Endothelial cell of umbilical vein (primary cell): ENCODE data around the gene EIF2B5. TPM values are rescaled to one million over a fixed set of nuclear protein-coding genes. Genes with fewer than 3 reads are reported as not detected.

Source experiments
- BruUV-seq: library from RNA; stranded (reverse); fragments of 400-500 nt; replicated peaks from 2 replicates; lab custom pipeline; 2021; lab: Mats Ljungman, UMichigan
- CTCF ChIA-PET: fragments of 300-600, 350-600 bp; sonication (Branson Sonifier 250); formaldehyde crosslinking; loops from one replicate; lab custom pipeline; 2021; ENCODE audit warnings: antibody characterized with exemption, inconsistent platforms; lab: Charles Lee
- POLR2A ChIA-PET: fragments of 300-600, 350-600 bp; sonication (Branson Sonifier 250); formaldehyde crosslinking; loops from one replicate; lab custom pipeline; 2021; ENCODE audit warnings: antibody characterized with exemption, inconsistent platforms; lab: Charles Lee
- DNase-seq: peaks from one replicate; pipeline ENCODE4 v3.0.0-alpha.2; 2011; ENCODE audit warnings: low read depth, low spot score
- FAIRE-seq: peaks from 2 replicates; lab custom pipeline; 2011; peaks lifted over from hg19 to GRCh38; lab: Jason Lieb, UNC
- H2AFZ ChIP-seq: 2 replicates; pipeline ENCODE4 v1.6.0; 2012; ENCODE audit warnings: low read depth, low read length, control low read depth, inconsistent platforms
- H3K27ac ChIP-seq: 2 replicates; pipeline ENCODE4 v1.5.1; 2011; ENCODE audit warnings: low read depth, mild to moderate bottlenecking, control low read depth, low read length, moderate library complexity; ENCODE audit not compliant: insufficient read depth
- H3K27me3 ChIP-seq, 2 experiments: 2 replicates each; pipeline versions ENCODE4 v1.6.0 to v1.6.1; 2011; ENCODE audit warnings: low read length in 2 of 2, mixed read lengths in 1 of 2; ENCODE audit not compliant: control insufficient read depth in 2 of 2, insufficient read depth in 2 of 2
- H3K36me3 ChIP-seq, 2 experiments: 2 replicates in 1 of 2; 3 replicates in 1 of 2; pipeline ENCODE4 v1.5.1; 2011; ENCODE audit warnings: low read length in 2 of 2, mild to moderate bottlenecking in 1 of 2, moderate library complexity in 1 of 2; ENCODE audit not compliant: control insufficient read depth in 2 of 2, insufficient read depth in 2 of 2; ENCODE audit errors: extremely low read depth in 1 of 2
- H3K4me1 ChIP-seq: 3 replicates; pipeline ENCODE4 v1.5.1; 2011; ENCODE audit warnings: mild to moderate bottlenecking, low read length; ENCODE audit not compliant: control insufficient read depth, insufficient read depth; ENCODE audit errors: extremely low read depth
- H3K4me2 ChIP-seq: 2 replicates; pipeline ENCODE4 v1.6.1; 2011; ENCODE audit warnings: low read length, control low read depth, mixed read lengths; ENCODE audit not compliant: insufficient read depth
- H3K4me3 ChIP-seq, 3 experiments: fragments of 200-600 bp in 1 of 3; sonication (generic), shearing (Covaris generic) in 1 of 3; replicated peaks in 1 of 3; 2 replicates each; pipeline ENCODE4 v1.5.1; 2011 to 2016; ENCODE audit warnings: control low read depth in 3 of 3, low read length in 3 of 3, mild to moderate bottlenecking in 2 of 3, inconsistent platforms in 1 of 3, low read depth in 1 of 3, moderate library complexity in 1 of 3; ENCODE audit not compliant: insufficient read depth in 1 of 3
- H3K79me2 ChIP-seq: 2 replicates; pipeline ENCODE4 v1.6.0; 2012; ENCODE audit warnings: low read length, inconsistent platforms; ENCODE audit not compliant: control insufficient read depth, insufficient read depth
- H3K9ac ChIP-seq: replicated peaks from 2 replicates; pipeline ENCODE3; 2011; ENCODE audit warnings: low read length, control low read depth; ENCODE audit not compliant: insufficient read depth; ENCODE audit errors: extremely low read depth
- H3K9me1 ChIP-seq: replicated peaks from 3 replicates; pipeline ENCODE4 v1.6.0; 2011; ENCODE audit warnings: mild to moderate bottlenecking, low read length; ENCODE audit not compliant: control insufficient read depth, insufficient read depth; ENCODE audit errors: extremely low read depth
- H3K9me3 ChIP-seq: replicated peaks from 2 replicates; pipeline ENCODE4 v1.5.1; 2012; ENCODE audit warnings: low read length, inconsistent platforms; ENCODE audit not compliant: control insufficient read depth, insufficient read depth
- H4K20me1 ChIP-seq: replicated peaks from 2 replicates; pipeline ENCODE3; 2011; ENCODE audit warnings: mild to moderate bottlenecking, low read length; ENCODE audit not compliant: control insufficient read depth, insufficient read depth; ENCODE audit errors: extremely low read depth
- EZH2 ChIP-seq: IDR thresholded peaks from 2 replicates; pipeline ENCODE4 v1.6.1; 2012; ENCODE audit warnings: borderline replicate concordance, low read depth, mild to moderate bottlenecking, moderate library complexity, low read length, inconsistent platforms; ENCODE audit not compliant: severe bottlenecking
- FOS ChIP-seq: IDR thresholded peaks from 2 replicates; pipeline ENCODE4 v1.6.1; 2011; ENCODE audit warnings: mild to moderate bottlenecking, low read length, moderate library complexity, borderline replicate concordance; ENCODE audit not compliant: insufficient read depth
- GATA2 ChIP-seq: IDR thresholded peaks from 2 replicates; pipeline ENCODE4 v1.7.0; 2011; ENCODE audit warnings: low read depth, mild to moderate bottlenecking, moderate library complexity, mixed read lengths, low read length; ENCODE audit not compliant: insufficient read length, insufficient read depth
- JUN ChIP-seq: IDR thresholded peaks from 2 replicates; pipeline ENCODE4 v1.6.1; 2011; ENCODE audit warnings: borderline replicate concordance, low read depth; ENCODE audit not compliant: insufficient read length, insufficient read depth
- MYC ChIP-seq: IDR thresholded peaks from one replicate; pipeline ENCODE4 v1.6.1; 2011; ENCODE audit warnings: mild to moderate bottlenecking, low read depth, low read length
- POLR2A ChIP-seq: IDR thresholded peaks from 2 replicates; pipeline ENCODE4 v1.6.1; 2012; ENCODE audit warnings: low read depth, mild to moderate bottlenecking, control low read depth, low read length
- POLR2AphosphoS5 ChIP-seq: IDR thresholded peaks from 2 replicates; pipeline ENCODE4 v1.6.1; 2012; ENCODE audit warnings: low read depth, mild to moderate bottlenecking, control low read depth, low read length, moderate library complexity; ENCODE audit not compliant: insufficient read depth
- dilution Hi-C: fragments of 300-500 bp; cut with MboI; formaldehyde crosslinking; loops from one replicate; pipeline ENCODE4 v1.15.0; 2019; ENCODE audit warnings: low sequenced_read_pairs; ENCODE audit not compliant: extremely low pct_ligation_motif_present
- intact Hi-C: fragments of 100-400 bp; cut with micrococcal nuclease; formaldehyde crosslinking; loops from one replicate; pipeline ENCODE4 v1.10.0; 2022
- polyA plus RNA-seq, 4 experiments: library from polyadenylated mRNA; depleted of rRNA in 3 of 4; stranded (reverse) in 3 of 4; unstranded in 1 of 4; fragments of >200 nt; gene quantifications; 2 replicates each; pipeline versions ENCODE4 v1.2.1 to v1.2.3, GENCODE V29; 2011 to 2012; ENCODE audit warnings: missing spikeins in 1 of 4
- total RNA-seq: library from RNA; stranded (reverse); gene quantifications from 2 replicates; pipeline ENCODE4 v1.2.3, GENCODE V29; 2021
- TF ChIP-seq, protein P1 (sequence below), 2 donors: IDR thresholded peaks; 1 replicate in 1 of 2; 2 replicates in 1 of 2; pipeline ENCODE4 v1.5.1; 2011; ENCODE audit warnings: low read length in 2 of 2, mild to moderate bottlenecking in 2 of 2, moderate library complexity in 2 of 2, control low read depth in 1 of 2, inconsistent platforms in 1 of 2, low read depth in 1 of 2; ENCODE audit not compliant: insufficient read depth in 1 of 2; ENCODE audit errors: extremely low read depth in 1 of 2
- TF ChIP-seq, protein P2 (sequence below): IDR thresholded peaks from 2 replicates; pipeline ENCODE4 v1.6.1; 2011; ENCODE audit not compliant: insufficient read depth, insufficient read length

EIF2B5 gene
- total and polyA plus RNA-seq, 2 donors (not counting 3 experiments of a cell fraction or from before 2014, with no cell fraction given) = 42.7 to 44.7 TPM

DNA sequence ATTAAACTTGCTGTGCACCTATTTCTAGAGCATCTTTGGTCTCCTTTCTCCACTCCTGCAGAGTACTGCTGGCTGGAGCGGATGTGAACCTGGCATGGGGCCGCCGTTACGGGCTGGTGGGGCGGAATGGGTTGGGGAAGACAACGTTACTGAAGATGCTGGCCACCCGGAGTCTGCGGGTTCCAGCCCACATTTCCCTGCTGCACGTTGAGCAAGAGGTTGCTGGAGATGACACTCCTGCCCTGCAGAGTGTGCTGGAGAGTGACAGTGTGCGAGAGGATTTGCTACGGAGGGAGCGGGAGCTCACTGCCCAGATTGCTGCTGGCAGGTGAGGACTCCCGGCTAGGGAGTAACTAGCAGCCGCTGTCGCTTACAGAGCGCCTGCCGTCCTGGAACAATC lies 52.9 kb downstream of the EIF2B5 start:
- H3K27ac ChIP-seq = no peak overlapping the region
- H3K27me3 ChIP-seq = no peaks in the 10 kb centered on the region
- H3K9me3 ChIP-seq = no peaks in the 10 kb centered on the region
- H3K9me1 ChIP-seq = no peaks in the 10 kb centered on the region
- peaks cover 16 to 43% of the 10 kb centered on the region in 2 experiments for H3K36me3 ChIP-seq
- peaks cover 14% of the 10 kb centered on the region for H3K4me1 ChIP-seq
- intact Hi-C loops = loop anchor here (5.0 kb wide), 1 partner anchor 39 kb away; the partner anchor contains the start of gene VWA5B2
- no peak overlapping the region for H3K4me2 ChIP-seq
- no peak overlapping the region for H3K9ac ChIP-seq
- dilution Hi-C loops = no loop called here
- DNase-seq = no peak
- H3K4me3 ChIP-seq = no peak overlapping the region
- POLR2A ChIA-PET = no interaction called here
- peaks cover 25% of the 10 kb centered on the region for H3K79me2 ChIP-seq
- FAIRE-seq = no peak
- H4K20me1 ChIP-seq = no peaks in the 10 kb centered on the region
- no TSS peak for BruUV-seq
- H2AFZ ChIP-seq = no peak overlapping the region
- TF ChIP-seq GATA2 (no peak), JUN (no peak), POLR2A (no peak), FOS (no peak), POLR2AphosphoS5 (no peak), MYC (no peak), EZH2 (no peak)
- TF ChIP-seq, protein P1, sequence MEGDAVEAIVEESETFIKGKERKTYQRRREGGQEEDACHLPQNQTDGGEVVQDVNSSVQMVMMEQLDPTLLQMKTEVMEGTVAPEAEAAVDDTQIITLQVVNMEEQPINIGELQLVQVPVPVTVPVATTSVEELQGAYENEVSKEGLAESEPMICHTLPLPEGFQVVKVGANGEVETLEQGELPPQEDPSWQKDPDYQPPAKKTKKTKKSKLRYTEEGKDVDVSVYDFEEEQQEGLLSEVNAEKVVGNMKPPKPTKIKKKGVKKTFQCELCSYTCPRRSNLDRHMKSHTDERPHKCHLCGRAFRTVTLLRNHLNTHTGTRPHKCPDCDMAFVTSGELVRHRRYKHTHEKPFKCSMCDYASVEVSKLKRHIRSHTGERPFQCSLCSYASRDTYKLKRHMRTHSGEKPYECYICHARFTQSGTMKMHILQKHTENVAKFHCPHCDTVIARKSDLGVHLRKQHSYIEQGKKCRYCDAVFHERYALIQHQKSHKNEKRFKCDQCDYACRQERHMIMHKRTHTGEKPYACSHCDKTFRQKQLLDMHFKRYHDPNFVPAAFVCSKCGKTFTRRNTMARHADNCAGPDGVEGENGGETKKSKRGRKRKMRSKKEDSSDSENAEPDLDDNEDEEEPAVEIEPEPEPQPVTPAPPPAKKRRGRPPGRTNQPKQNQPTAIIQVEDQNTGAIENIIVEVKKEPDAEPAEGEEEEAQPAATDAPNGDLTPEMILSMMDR (IDR thresholded peaks at IDR 0.05; ENCODE audit: extremely low read depth in 1 of 2, insufficient read depth in 1 of 2, low read depth in 1 of 2, low read length in 2 of 2) = no peak
- TF ChIP-seq, protein P2, sequence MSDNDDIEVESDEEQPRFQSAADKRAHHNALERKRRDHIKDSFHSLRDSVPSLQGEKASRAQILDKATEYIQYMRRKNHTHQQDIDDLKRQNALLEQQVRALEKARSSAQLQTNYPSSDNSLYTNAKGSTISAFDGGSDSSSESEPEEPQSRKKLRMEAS = no peak
- CTCF ChIA-PET = interaction anchor here (1.0 kb wide), 2 partner anchors 39 to 54 kb away, joined by 3 to 4 read pairs; no protein-coding TSS in a partner anchor
